Inflammatory macrophage treated with lipopolysaccharide for 4 hours (primary cell): ENCODE data around the gene NNT.
"Not testable (repeated sequence)": the region's sequence is repeated elsewhere in the genome, so short reads cannot be mapped to it uniquely, and the experiment has no call there.

ENCODE experiments used
- DNase-seq: peaks from one replicate; pipeline ENCODE4 v3.0.0-alpha.2; 2020

NNT gene

DNA sequence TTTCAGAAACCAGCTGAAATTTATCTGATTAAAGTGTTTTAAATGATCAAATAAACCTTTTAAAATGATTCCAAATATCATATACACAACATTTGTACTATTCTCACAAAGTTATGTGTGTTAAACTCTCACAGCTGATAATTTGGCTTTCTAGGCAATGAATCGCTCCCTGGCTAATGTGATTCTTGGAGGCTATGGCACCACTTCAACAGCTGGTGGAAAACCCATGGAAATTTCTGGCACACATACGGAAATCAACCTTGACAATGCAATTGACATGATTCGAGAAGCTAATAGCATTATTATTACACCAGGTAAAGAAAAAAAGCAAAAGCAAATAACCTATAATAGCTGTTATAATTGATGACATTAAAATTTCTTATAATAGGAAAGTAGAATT is 72.4 kb downstream of the NNT start:
- DNase-seq = no peak

DNA sequence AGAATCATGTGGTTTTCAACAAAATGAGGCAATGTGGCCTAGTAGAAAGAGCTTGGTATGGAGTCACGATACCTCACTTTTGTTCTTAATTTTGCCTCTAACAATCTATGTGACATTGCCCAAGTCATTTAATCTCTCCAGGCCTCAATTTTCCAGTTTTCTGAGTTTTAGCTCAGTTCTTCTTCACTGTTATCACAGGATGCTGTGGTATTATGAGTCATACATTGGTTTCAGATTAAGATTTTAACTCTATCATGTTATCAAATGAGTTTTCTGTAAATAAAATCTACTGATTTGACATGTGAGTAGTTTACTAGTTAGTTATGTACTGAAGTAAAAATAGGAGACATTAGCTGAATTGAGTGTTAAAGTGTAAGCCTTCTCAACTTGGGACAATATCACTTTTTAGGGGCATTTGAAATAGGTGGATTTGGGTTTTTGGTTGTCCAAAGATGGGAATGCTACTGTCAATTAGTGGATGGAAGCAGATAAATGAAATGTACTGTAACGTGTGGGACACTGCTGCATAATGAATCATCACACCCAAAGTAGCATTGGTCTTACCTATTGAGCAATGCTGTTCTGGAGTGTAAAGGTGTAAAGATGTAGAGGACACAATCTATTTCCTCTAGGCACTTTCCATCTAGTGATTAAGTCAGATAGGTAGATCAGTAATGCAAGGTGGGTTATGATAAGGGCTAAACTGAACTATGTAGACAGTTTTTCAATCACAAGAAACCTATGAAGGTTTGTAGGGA is 73.3 kb downstream of the NNT start:
- no peak for DNase-seq

DNA sequence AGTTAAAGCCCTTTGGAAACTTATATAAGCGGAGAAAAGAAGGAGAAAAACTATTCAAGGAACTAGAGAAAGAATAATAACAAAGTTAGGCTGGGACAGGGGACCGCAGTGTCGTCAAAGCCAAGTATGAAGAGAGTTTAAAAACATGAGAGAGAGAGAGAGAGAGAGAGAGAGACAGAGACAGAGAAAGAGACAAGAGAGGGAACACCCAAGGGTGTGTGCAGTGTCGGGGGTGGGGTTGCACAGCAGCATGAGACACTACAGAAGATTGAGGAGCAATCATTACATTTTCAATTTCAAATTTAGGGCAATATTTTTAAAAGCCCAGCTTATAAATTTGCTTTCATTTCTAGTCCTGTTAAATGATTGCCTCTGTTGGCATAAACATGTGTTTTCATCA is 74.3 kb downstream of the NNT start:
- no peak for DNase-seq

DNA sequence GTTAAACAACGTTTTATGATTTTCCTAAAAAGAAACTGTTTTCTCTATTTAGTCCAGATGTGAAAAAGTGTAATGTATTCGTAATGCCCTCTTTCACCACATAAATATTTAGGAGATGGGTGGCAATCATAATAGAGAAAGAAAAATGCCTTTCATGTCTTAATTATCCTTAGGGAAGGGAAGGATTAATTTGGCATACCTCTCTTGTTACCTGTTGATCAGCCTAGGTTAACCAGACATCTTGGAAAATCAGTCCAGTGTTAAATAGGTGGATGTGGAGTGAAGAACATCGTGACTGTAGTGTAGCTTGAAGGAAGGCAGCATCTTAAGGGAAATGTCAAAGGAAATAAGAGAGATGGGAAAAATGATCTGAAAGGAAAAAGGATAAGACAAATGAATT is 76.2 kb downstream of the NNT start:
- DNase-seq = no peak

DNA sequence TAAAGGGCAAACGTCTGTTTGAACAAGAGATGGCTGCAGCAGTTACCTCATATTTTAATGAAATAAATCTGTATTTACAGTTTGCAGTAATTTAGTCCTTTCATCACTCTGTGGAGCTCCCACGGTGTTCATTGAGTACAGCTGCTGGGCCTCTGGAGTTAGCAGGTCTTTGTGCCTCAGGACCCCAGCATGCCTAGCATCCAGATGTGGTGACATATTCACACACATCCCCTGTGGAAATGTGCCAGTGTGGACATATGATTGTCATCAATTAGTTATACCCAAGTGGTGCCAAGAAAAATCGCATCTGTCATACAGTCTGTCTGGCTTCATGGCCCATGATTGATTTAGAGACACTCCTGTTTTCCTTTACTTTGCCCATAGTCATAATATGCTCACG is 77.3 kb downstream of the NNT start:
- no peak for DNase-seq

DNA sequence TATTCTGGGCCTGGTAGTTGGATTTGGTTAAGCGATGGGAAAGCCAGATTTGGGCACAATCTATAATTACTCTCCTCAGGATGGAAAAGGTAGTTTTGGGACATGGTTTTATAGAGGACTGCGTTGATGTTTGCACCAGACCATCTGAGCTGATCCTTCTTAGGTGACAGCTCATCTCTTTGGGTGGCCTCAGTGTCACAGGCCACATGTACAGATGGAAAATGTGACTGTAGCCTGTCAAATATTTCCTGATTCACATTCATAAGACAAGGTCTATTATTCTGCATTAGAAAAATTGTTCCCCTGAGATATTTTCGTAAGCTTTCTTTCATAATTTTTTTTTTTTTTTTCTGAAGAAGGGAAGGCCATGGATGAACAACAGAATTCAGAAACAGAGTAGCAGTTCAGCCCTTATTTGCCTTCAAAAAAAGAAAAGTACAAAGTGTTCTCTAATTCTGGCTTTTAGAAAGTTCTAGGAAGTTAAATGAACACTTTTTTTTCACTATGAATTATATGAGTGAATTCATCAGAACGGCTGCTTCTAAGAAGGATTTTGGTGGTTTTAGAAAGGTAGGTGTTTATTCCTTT is 81.0 kb downstream of the NNT start:
- DNase-seq = no peak

DNA sequence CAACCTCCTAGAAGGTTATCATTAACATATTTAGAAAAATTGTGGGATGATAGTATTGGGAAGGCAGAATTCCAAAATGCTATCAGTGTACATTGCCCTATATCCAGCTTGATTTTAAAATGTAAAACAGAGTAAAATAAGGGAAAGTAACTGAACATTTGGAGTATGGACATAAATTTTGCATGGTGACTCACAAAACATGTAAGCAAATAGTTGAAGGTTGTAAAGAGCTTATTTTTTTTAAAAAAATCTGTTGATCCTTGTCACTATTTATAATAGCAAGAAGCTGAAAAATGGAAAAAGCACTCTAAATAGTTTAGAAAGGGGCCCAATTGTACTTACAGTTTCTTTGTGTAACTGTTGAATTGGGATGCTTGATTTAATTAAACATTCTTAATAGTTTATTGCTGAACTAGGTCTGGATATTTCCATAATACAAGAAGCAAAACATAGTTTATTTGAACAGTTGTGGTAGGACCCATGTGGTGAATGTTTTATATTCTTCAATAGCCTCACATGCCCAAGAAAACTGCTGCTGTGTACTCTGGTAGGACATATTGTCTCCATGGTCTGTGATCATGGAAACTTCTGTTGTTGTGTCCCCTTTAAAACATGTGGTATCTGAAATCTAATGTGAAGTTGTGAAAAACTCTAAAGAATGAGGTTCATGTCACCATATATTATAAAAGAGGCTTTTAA is 82.4 kb downstream of the NNT start:
- DNase-seq = no peak

DNA sequence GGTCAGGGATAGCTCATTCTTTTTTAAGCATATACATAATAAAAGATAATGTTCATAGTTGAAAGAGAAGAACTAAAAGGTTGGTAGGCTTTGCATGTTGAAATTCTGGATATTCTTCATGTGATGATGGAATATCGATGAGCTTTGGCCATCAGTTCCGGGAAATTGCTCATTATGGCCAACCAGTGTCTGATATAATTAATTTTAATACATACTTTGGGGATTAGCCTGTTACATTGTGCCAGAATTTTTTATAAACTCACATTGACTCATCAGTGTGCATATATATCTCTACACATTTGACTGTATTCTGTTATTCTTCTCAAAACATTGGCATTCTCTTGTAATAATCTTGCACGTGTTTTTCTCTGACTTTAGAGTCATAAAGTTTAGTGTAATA is 84.3 kb downstream of the NNT start:
- no peak for DNase-seq

DNA sequence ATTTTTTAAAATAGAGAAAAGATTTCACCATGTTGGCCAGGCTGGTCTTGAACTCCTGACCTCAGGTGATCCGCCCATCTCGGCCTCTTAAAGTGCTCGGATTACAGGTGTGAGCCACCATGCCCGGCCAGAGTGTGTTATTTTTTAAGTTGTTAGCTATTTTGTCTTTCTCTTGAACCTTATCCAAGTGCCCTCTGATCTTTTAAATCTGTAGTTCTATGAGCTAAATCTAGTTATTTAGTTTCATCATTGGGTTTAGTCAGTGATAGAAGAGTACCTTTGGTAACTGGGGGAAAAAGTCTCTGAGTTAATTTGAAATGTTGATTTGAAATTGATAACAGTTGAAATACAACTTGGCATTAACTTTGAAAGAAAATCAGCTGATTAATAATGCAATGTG is 88.3 kb downstream of the NNT start:
- DNase-seq = no peak

DNA sequence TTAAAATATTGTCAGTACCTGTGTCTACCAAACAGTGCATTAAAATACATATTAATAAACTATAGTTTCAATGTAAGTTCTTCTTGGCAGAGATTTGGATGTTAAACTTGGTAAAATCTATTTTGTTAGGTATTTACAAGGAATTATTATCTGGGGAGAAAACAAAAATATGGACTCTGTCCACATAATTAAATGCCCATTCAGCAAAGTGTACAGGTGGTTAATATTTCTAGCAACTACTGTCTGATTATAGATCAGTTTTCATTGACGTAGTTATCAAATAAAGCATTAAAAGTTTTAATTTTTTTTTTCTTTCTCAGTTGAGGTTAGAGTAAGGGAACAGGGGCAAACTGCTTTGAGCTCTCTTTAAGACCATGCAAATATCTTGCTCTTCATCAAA is 88.9 kb downstream of the NNT start:
- DNase-seq = no peak

DNA sequence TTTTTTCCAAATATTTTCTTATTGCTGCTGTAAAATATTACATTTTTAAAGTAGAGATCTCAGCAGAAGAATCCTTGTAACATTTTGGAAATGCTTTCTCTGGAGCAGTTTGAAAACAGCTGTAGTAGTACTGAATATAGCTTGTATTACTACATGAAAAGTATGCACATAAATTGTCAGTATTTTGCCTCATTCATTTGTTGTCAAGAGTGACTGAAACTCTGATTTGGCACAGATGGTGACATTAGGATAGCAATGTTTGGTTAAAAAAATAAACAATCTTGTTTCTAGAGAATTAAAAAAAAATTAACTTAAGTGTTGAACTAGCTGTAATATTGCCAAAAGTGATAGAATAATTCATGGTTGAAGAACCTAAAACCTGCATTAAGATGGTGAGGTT is 90.4 kb downstream of the NNT start:
- no peak for DNase-seq

DNA sequence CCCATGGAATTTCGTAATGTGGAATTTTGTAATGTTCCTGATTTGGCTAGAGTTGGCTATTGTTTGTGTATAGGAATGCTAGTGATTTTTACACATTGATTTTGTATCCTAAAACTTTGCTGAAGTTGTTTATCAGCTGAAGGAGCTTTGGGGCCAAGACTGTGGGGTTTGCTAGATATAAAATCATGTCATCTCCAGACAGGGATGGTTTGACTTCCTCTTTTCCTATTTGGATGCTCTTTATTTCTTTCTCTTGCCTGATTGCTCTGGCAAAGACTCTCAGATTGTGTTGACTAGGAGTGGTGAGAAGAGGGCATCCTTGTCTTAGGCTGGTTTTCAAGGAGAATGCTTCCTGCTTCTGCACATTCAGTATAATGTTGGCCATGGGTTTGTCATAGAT is 91.0 kb downstream of the NNT start:
- DNase-seq = no peak

DNA sequence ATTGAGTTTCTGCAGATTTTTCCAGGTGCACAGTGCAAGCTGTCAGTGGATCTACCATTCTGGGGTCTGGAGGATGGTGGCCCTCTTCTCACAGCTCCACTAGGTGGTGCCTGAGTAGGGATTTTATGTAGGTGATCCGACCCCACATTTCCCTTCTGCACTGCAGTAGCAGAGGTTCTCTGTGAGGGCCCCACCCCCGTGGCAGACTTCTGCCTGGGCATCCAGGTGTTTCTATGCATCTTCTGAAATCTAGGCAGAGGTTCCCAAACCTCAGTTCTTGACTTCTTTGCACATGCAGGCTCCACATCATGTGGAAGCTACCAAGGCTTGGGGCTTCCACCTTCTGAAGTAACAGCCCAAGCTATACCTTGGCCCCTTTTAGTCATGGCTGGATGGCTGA is 93.5 kb downstream of the NNT start:
- DNase-seq = not testable (repeated sequence)

DNA sequence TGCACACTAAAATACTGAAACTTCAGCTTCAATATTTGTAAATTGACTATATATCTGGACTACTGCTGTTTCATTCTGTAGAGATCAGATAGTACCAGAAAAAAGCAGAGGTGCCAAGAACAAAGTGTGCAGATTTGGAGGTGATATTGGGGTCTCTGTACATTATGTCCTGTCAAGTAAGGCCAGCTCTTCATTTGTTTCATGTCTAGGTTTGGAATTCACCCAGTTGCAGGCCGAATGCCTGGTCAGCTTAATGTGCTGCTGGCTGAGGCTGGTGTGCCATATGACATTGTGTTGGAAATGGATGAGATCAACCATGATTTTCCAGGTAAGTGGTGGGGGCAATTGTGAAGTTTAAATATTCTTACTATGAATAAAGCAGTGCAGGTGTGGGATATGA is 96.9 kb downstream of the NNT start:
- DNase-seq = no peak

DNA sequence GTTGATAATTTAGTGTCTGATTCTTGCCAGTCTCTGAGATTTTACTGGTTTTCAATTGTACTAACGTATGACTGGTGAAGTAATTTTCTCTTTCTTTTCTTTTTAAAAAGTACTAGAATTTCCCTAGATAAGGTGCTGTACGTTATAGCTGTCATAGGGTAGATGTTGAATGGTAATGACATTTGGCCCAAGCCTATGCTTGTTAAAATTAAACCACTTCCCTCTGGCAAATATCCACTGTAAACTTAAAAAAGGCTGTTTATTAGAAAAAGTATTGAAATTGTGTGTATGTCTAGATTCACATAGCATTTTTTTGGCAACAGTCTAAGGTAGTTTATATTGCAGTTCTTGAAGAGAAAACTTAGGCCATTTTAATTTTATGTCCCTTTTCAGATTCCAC is 97.6 kb downstream of the NNT start:
- no peak for DNase-seq

DNA sequence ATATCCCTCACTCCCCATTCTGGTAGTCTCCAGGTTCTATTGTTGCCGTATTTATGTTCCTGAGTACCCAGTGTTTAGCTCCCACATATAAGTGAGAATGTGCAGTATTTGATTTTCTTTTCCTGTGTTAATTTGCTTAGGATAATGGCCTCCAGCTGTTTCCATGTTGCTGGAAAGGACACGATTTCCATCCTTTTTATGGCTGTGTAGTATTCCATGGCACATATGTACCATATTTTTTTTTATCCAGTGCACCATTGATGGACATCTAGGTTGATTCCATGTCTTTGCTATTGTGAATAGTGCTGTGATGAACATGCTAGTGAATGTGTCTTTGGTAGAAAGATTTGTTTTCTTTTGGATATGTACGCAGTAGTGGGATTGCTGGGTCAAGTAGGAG is 98.2 kb downstream of the NNT start:
- no peak for DNase-seq

DNA sequence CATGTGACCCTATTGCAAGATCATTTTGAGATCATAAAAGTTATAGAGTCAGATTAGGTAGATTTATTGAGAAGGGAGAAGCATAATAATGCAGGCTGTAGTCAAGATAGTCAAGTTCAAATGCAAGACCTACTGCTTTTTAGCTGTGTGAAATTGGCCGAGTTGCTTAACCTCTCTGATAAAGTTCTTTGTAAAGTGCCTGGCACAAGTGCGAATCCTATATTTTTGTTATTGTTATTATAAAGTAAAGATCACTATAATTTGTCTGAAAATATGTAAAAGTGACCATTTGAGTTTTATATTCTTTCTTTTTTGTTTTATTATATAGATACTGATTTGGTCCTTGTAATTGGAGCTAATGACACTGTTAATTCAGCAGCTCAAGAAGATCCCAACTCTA is 99.3 kb downstream of the NNT start:
- DNase-seq = no peak

DNA sequence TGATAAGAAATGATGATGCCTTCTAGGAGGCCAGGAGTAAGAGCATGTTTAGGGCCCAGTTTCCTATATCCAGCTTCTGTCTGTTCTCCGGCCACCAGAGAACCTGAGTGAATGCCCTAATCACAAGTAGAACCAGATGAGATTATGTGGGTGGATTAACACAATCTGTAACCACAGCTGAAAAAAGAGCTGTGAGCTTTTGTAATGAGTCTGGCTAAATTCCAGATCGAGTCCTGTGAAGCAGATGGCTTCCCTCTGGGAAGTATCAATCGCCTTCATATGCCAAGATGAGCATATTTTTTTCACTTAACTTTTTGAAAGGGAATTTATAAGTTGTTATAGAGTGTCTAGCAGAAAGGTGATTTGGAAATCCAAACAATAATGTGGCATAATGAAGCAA is 99.8 kb downstream of the NNT start:
- DNase-seq = no peak

DNA sequence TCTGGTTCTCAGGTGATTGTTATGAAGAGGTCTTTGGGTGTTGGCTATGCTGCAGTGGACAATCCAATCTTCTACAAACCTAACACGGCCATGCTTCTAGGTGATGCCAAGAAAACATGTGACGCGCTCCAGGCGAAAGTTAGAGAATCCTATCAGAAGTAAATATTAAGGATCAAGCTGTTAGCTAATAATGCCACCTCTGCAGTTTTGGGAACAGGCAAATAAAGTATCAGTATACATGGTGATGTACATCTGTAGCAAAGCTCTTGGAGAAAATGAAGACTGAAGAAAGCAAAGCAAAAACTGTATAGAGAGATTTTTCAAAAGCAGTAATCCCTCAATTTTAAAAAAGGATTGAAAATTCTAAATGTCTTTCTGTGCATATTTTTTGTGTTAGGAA is 101.3 kb downstream of the NNT start:
- DNase-seq = no peak

DNA sequence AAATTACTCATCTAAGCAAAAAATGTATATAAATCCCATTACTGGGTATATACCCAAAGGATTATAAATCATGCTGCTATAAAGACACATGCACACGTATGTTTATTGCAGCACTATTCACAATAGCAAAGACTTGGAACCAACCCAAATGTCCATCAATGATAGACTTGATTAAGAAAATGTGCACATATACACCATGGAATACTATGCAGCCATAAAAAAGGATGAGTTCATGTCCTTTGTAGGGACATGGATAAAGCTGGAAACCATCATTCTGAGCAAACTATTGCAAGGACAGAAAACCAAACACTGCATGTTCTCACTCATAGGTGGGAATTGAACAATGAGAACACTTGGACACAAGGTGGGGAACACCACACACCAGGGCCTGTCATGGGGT is 103.6 kb downstream of the NNT start:
- DNase-seq = not testable (repeated sequence)

DNA sequence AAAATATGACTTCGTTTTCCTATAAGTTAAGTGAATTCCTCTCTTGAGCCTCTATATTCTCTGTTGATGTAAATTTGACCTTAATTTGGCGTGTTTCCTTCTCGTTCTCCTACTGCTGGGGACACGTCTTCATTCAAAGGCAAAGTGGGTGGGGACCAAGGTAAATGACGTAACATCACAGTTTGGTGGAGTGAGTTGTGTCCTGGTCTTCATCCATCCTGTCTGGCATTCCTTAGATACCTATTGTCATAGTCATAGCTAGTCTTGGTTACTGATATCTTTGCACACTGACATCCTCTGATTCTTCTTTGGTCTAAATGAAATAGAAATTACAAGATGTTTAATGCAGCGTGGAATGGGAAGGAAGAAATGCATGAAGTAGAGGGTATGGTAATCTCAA is 108.5 kb downstream of the NNT start:
- DNase-seq = no peak

DNA sequence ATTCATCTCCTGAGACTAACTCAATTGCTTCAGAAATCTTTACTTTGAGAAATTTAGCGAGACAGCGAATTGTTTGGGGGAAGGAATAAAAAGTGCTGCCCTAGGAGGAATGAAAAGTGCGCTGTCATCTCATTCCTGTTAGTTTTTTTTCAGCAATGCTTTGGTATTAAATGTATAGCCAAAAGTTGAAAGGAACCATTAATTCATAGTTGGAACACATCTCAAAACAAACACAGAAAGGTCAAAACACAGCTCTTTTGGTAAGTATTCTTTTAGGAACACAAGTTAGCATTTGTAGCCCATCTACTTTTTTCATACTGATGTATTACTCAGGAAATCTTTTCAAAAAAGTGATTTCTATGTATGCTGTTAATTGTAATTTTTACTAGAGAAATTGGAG is 109.1 kb downstream of the NNT start:
- DNase-seq = no peak

DNA sequence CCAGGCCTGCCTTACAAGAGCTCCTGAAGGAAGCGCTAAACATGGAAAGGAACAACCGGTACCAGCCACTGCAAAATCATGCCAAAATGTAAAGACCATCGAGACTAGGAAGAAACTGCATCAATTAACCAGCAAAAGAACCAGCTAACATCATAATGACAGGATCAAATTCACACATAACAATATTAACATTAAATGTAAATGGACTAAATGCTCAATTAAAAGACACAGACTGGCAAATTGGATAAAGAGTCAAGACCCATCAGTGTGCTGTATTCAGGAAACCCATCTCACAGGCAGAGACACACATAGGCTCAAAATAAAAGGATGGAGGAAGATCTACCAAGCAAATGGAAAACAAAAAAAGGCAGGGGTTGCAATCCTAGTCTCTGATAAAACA is 116.8 kb downstream of the NNT start:
- DNase-seq = not testable (repeated sequence)

DNA sequence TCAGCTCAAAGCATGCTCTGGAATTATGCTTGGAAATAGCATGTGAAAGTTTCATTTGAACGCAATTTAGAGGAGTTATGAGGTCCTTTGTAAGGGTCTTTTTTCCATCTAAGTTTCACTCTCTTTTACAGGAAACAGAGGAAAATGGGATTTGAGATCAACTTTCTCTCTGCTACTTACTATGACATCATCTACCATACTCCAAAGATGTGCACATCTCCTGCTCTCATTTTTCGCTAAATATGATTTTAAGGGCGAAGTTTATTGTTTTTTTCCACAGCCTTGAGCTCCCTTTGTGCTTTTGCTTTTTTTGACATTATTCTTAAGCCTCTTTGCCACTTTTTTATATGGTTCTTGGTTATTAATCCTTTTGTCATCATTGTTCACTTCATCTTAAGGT is 125.6 kb downstream of the NNT start:
- no peak for DNase-seq
